Activated CD8-positive, alpha-beta memory T cell treated with anti-CD3 and anti-CD28 coated beads, Interleukin-2, amount 10 ng/mL, durations not matched to agents 7 days and 5 days (primary cell): ENCODE measurements around the gene RYR3. TPM values are rescaled to one million over a fixed set of nuclear protein-coding genes. Genes with fewer than 3 reads are reported as not detected.

ENCODE experiments used
- ATAC-seq: fragments of 150-1000 bp; cut with Tn5 transposase; one replicate; pipeline ENCODE4 v1.10.0; 2021; ENCODE audit warnings: moderate library complexity
- CTCF ChIA-PET: fragments of 350-600 bp; sonication (Branson Sonifier 250); formaldehyde crosslinking; loops from one replicate; lab custom pipeline; 2021; ENCODE audit warnings: antibody characterized with exemption; lab: Charles Lee
- DNase-seq: peaks from one replicate; pipeline ENCODE4 v3.0.0-alpha.2; 2020
- H3K27ac Mint-ChIP-seq: one replicate; pipeline ENCODE4 v1.8.0; 2021; ENCODE audit warnings: mild to moderate bottlenecking, mixed read lengths
- H3K27me3 Mint-ChIP-seq: one replicate; pipeline ENCODE4 v1.8.0; 2021; ENCODE audit warnings: mixed read lengths
- H3K36me3 Mint-ChIP-seq: one replicate; pipeline ENCODE4 v1.8.0; 2021; ENCODE audit warnings: mild to moderate bottlenecking, mixed read lengths
- H3K4me1 Mint-ChIP-seq: one replicate; pipeline ENCODE4 v1.8.0; 2021; ENCODE audit warnings: mixed read lengths
- H3K4me3 Mint-ChIP-seq: one replicate; pipeline ENCODE4 v1.8.0; 2021; ENCODE audit warnings: mild to moderate bottlenecking, moderate library complexity, mixed read lengths
- H3K9me3 Mint-ChIP-seq: one replicate; pipeline ENCODE4 v1.8.0; 2022; ENCODE audit warnings: low read depth, mixed read lengths
- total RNA-seq, 2 experiments: library from RNA; stranded (reverse); gene quantifications; one replicate each; pipeline ENCODE4 v1.2.3, GENCODE V29; 2021

Gene RYR3
- total RNA-seq, 2 experiments from 2014 or later = not detected

DNA sequence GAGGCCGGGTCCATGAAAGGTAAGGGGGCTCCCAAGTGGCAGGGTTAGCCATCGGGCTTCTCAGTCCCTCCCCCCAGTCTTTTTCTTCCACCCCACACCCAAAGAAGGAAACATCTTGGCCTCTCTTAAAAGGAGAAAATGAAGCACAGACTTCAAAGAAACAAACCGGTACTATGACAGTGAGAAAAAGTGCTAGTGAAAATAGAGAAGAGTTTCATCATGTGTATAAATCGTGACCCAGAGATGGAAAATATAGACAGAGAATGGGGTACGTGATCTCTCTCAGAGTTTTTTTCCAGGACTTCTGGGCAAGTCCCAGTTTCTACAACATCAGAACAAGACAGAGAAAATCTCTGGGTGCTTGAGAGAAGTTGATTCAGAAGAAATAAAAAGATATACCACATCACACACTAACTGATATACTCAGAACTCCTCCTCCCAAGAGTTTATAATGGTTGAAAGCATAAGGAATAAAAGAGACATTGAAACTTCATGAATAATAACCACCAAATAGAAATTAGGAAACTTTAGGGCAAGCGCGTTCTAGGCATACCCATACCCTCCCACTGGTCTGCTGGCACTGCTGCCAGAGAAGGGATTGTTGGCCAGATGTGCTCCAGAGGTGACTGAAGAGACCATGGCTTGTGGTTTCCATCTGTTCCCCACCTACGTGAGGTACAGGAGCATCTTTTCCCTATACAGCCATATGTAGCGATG lies 338.6 kb downstream of the RYR3 start:
- CTCF ChIA-PET = no interaction called here
- H3K9me3 Mint-ChIP-seq = no peaks in the 10 kb centered on the region
- no peaks in the 10 kb centered on the region for H3K36me3 Mint-ChIP-seq
- H3K27ac Mint-ChIP-seq = no peak overlapping the region
- ATAC-seq (no peak), DNase-seq (no peak)
- H3K4me3 Mint-ChIP-seq = no peak overlapping the region
- H3K27me3 Mint-ChIP-seq = no peaks in the 10 kb centered on the region
- no peaks in the 10 kb centered on the region for H3K4me1 Mint-ChIP-seq

- no peaks in the 10 kb centered on the region for H3K4me1 Mint-ChIP-seq
- CTCF ChIA-PET = no interaction called here
- ATAC-seq (no peak), DNase-seq (no peak)
- H3K36me3 Mint-ChIP-seq = no peaks in the 10 kb centered on the region
- no peak overlapping the region for H3K27ac Mint-ChIP-seq
- no peak overlapping the region for H3K4me3 Mint-ChIP-seq
- H3K27me3 Mint-ChIP-seq = no peaks in the 10 kb centered on the region
- H3K9me3 Mint-ChIP-seq = no peaks in the 10 kb centered on the region
Measured at GRCh38 chr15:33654860-33655259, 344.1 kb downstream of the RYR3 start.

GRCh38 chr15:33655488-33655887 lies 344.7 kb downstream of the RYR3 start:
- DNase-seq (no peak), ATAC-seq (no peak)
- no peak overlapping the region for H3K27ac Mint-ChIP-seq
- no peak overlapping the region for H3K4me3 Mint-ChIP-seq
- no peaks in the 10 kb centered on the region for H3K36me3 Mint-ChIP-seq
- no peaks in the 10 kb centered on the region for H3K27me3 Mint-ChIP-seq
- no peaks in the 10 kb centered on the region for H3K9me3 Mint-ChIP-seq
- CTCF ChIA-PET = no interaction called here
- no peaks in the 10 kb centered on the region for H3K4me1 Mint-ChIP-seq

DNA sequence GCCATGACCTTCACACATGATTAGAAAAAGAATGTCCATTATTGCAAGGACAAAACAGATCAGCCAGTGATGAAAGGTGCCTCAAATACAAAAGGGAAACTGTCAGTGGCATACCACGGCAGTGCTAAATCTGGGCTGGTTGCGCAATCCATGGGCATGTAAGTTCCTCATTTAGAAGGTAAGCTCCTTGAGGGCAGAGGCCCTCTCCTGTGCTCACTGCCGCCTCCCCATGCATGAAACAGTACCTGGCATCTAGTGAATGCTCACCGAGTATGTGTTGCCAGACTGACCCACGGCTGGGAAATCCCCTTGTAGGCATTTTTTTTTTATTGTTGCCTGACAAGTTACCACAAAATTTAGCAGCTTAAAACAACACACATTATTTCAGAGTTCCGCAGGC lies 345.4 kb downstream of the RYR3 start:
- DNase-seq (no peak), ATAC-seq (no peak)
- H3K9me3 Mint-ChIP-seq = no peaks in the 10 kb centered on the region
- no peaks in the 10 kb centered on the region for H3K4me1 Mint-ChIP-seq
- H3K27ac Mint-ChIP-seq = no peak overlapping the region
- CTCF ChIA-PET = no interaction called here
- H3K27me3 Mint-ChIP-seq = no peaks in the 10 kb centered on the region
- H3K4me3 Mint-ChIP-seq = no peak overlapping the region
- no peaks in the 10 kb centered on the region for H3K36me3 Mint-ChIP-seq

DNA sequence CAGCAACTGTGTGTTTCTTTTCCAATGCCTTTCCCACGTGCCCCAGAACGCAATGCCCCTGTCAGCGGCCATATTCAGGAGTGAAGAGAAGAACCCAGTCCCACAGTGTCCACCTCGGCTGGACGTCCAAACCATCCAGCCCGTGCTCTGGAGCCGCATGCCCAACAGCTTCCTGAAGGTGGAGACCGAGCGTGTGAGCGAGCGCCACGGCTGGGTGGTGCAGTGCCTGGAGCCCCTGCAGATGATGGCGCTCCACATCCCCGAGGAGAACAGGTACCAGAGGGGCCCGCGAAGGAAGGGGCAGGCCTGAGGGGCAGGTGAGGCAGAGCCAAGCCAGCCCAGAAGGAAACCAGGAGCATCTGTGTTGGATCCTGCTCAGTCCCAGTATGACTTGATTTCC lies 349.4 kb downstream of the RYR3 start:
- Mint-ChIP-seq H3K36me3 (no peaks in the 10 kb centered on the region), H3K27ac (no peak overlapping the region), H3K27me3 (no peaks in the 10 kb centered on the region), H3K9me3 (no peaks in the 10 kb centered on the region), H3K4me1 (no peaks in the 10 kb centered on the region), H3K4me3 (no peak overlapping the region)
- DNase-seq (no peak), ATAC-seq (no peak)
- CTCF ChIA-PET = no interaction called here

DNA sequence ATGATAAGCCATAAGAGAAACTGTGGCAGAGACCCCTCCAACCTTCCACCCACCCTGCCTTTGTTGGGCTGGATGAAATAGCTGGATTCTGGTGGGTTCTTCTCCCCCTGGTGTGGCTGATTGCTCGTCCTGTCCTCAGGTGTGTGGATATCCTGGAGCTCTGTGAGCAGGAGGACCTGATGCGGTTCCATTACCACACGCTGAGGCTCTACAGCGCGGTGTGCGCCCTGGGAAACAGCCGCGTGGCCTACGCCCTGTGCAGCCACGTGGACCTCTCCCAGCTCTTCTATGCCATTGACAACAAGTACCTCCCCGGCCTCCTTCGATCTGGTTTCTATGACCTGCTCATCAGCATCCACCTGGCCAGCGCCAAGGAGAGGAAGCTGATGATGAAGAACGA lies 351.2 kb downstream of the RYR3 start:
- H3K27ac Mint-ChIP-seq = no peak overlapping the region
- H3K9me3 Mint-ChIP-seq = no peaks in the 10 kb centered on the region
- DNase-seq (no peak), ATAC-seq (no peak)
- H3K36me3 Mint-ChIP-seq = no peaks in the 10 kb centered on the region
- no peaks in the 10 kb centered on the region for H3K4me1 Mint-ChIP-seq
- no peaks in the 10 kb centered on the region for H3K27me3 Mint-ChIP-seq
- no peak overlapping the region for H3K4me3 Mint-ChIP-seq
- CTCF ChIA-PET = no interaction called here

GRCh38 chr15:33664947-33665346 lies 354.2 kb downstream of the RYR3 start:
- DNase-seq (no peak), ATAC-seq (no peak)
- Mint-ChIP-seq H3K36me3 (no peaks in the 10 kb centered on the region), H3K4me3 (no peak overlapping the region), H3K27me3 (no peaks in the 10 kb centered on the region), H3K27ac (no peak overlapping the region), H3K9me3 (no peaks in the 10 kb centered on the region), H3K4me1 (no peaks in the 10 kb centered on the region)
- CTCF ChIA-PET = no interaction called here

DNA sequence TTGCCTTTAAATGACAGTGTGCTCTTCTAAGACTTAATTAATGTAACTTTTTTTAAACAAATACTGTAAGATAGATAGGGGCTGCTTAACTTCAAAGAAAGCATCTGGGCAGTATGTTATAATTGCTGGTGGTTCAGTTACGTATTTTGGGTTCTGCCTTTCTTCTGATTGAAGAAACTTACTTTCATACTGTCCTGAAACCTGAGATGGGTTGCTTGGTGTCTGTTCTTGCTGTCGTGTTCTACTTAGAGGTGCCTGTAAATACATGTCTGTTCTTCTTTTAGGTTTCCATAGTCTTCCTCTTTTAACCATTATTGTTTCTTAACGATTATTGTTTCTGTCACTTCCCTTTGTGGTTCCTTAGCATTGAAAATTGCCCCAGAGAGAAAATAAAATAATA lies 359.8 kb downstream of the RYR3 start:
- ATAC-seq = no peak
- H3K36me3 Mint-ChIP-seq = no peaks in the 10 kb centered on the region
- H3K4me3 Mint-ChIP-seq = no peak overlapping the region
- H3K27me3 Mint-ChIP-seq = peaks cover 2% of the 10 kb centered on the region
- no peaks in the 10 kb centered on the region for H3K4me1 Mint-ChIP-seq
- H3K9me3 Mint-ChIP-seq = no peaks in the 10 kb centered on the region
- H3K27ac Mint-ChIP-seq = no peak overlapping the region
- DNase-seq = no peak
- CTCF ChIA-PET = no interaction called here

DNA sequence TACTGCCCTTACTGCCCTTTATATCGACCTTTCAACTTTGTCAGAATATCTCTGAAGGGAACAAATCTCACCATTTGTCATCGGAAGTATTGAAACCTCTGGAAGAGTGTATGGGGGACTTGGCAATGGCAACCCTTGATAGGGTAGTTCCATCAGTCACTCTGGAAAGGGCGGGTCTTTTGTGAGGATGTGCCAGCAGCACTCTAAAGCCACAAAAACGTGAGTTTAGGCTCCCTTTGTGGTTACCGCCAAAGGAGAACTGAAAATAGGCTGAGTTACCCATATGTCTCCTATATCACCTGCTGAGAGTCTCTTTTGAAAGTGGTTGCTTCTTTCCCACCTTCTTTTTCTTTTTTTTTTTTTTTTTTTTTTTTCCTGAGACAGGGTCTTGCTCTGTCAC lies 360.7 kb downstream of the RYR3 start:
- Mint-ChIP-seq H3K4me3 (no peak overlapping the region), H3K4me1 (no peaks in the 10 kb centered on the region), H3K36me3 (no peaks in the 10 kb centered on the region), H3K27ac (no peak overlapping the region), H3K27me3 (peaks cover 2% of the 10 kb centered on the region), H3K9me3 (no peaks in the 10 kb centered on the region)
- no peak for ATAC-seq
- CTCF ChIA-PET = no interaction called here
- DNase-seq = no peak

- no peak for DNase-seq
- peaks cover 2% of the 10 kb centered on the region for H3K27me3 Mint-ChIP-seq
- CTCF ChIA-PET = no interaction called here
Measured at GRCh38 chr15:33675246-33675645, 364.5 kb downstream of the RYR3 start.

DNA sequence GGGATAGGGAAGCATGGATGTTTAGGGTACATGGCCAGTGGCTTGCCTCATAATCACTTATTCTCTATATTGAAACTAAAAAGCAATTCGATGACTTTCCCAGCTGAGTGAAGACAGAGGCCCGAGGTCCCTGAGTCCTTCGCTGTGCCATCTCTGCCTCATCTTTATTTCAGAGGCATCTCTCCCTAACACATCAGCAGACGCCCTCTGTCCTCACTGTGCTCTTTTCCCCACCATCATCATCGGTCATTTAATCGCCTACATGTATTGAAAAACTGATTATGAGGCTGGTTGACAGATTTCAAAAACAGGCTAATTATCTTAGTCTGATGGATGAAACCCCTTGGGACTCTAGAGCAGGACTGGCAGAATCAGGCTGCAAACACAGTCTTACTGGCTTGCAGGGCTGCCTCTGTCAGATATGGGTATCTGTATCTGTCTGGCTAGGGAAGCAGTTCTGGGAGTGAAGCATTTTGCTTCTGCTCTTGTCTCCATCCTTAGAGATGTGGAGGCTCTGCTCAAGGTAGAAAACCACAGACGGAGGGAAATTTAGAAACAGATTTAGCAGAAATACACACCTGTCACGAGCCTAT lies 366.6 kb downstream of the RYR3 start:
- no peak overlapping the region for H3K4me3 Mint-ChIP-seq
- H3K4me1 Mint-ChIP-seq = no peaks in the 10 kb centered on the region
- ATAC-seq = no peak
- H3K27ac Mint-ChIP-seq = no peak overlapping the region
- CTCF ChIA-PET = no interaction called here
- H3K9me3 Mint-ChIP-seq = no peaks in the 10 kb centered on the region
- no peak for DNase-seq
- H3K27me3 Mint-ChIP-seq = no peaks in the 10 kb centered on the region
- H3K36me3 Mint-ChIP-seq = no peaks in the 10 kb centered on the region

More at GRCh38 chr15:33675246-33675645, 364.5 kb downstream of the RYR3 start:
- Mint-ChIP-seq H3K4me3 (no peak overlapping the region), H3K36me3 (no peaks in the 10 kb centered on the region), H3K27ac (no peak overlapping the region), H3K9me3 (no peaks in the 10 kb centered on the region), H3K4me1 (no peaks in the 10 kb centered on the region)
- no peak for ATAC-seq

- H3K9me3 Mint-ChIP-seq = no peaks in the 10 kb centered on the region
- H3K4me3 Mint-ChIP-seq = no peak overlapping the region
- H3K4me1 Mint-ChIP-seq = no peaks in the 10 kb centered on the region
- DNase-seq (no peak), ATAC-seq (no peak)
- H3K27ac Mint-ChIP-seq = no peak overlapping the region
- no peaks in the 10 kb centered on the region for H3K36me3 Mint-ChIP-seq
- CTCF ChIA-PET = no interaction called here
- no peaks in the 10 kb centered on the region for H3K27me3 Mint-ChIP-seq
Measured at GRCh38 chr15:33678176-33678575, 367.4 kb downstream of the RYR3 start.

GRCh38 chr15:33678602-33679001 lies 367.8 kb downstream of the RYR3 start:
- no peaks in the 10 kb centered on the region for H3K36me3 Mint-ChIP-seq
- no peaks in the 10 kb centered on the region for H3K4me1 Mint-ChIP-seq
- no peaks in the 10 kb centered on the region for H3K27me3 Mint-ChIP-seq
- no peak overlapping the region for H3K27ac Mint-ChIP-seq
- CTCF ChIA-PET = no interaction called here
- ATAC-seq = no peak
- no peaks in the 10 kb centered on the region for H3K9me3 Mint-ChIP-seq
- H3K4me3 Mint-ChIP-seq = no peak overlapping the region
- no peak for DNase-seq

DNA sequence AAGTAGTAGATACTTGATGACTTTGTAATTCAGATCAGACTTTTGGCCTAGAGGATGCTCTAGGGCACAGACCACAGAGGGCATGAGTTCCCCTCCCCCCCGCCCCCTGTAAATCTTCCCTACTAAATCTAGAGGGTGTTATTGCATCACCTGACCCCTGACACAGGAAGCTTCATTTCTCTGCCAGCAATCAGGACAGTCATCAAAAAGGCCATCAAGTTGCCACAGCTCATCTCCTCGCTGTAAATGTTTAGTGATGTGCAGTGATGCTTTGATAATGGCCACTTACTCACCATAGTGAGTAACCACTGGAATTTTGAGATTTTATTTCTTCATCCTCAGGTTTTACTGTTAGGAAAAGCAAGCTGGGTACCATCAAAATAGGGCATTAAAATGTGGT lies 368.3 kb downstream of the RYR3 start:
- H3K27ac Mint-ChIP-seq = no peak overlapping the region
- no peak overlapping the region for H3K4me3 Mint-ChIP-seq
- DNase-seq = no peak
- no peaks in the 10 kb centered on the region for H3K36me3 Mint-ChIP-seq
- H3K4me1 Mint-ChIP-seq = no peaks in the 10 kb centered on the region
- CTCF ChIA-PET = no interaction called here
- H3K27me3 Mint-ChIP-seq = no peaks in the 10 kb centered on the region
- H3K9me3 Mint-ChIP-seq = no peaks in the 10 kb centered on the region
- ATAC-seq = no peak
